HG02610 (cell line): ENCODE measurements around the gene FLAD1.
A peak's percentile ranks its signal among the peaks of the same experiment; 100 is the strongest.

Experiments
- ATAC-seq: cut with Tn5 transposase; IDR thresholded peaks from one replicate; pipeline ENCODE4 v1.9.1; 2021; ENCODE audit warnings: mild to moderate bottlenecking, moderate library complexity; ENCODE audit not compliant: unreplicated experiment

The FLAD1 gene

GRCh38 chr1:154951901-154952657 is 31.1 kb upstream of the FLAD1 start:
- ATAC-seq = no peak

GRCh38 chr1:154952664-154953063 is 30.5 kb upstream of the FLAD1 start:
- no peak for ATAC-seq

- ATAC-seq = no peak
Measured at GRCh38 chr1:154953611-154954038, 29.5 kb upstream of the FLAD1 start.

- ATAC-seq = no peak
Measured at GRCh38 chr1:154954541-154954940, 28.6 kb upstream of the FLAD1 start.

- ATAC-seq = peak; percentile 54
Measured at GRCh38 chr1:154955039-154955717, 28.0 kb upstream of the FLAD1 start.

- peak; percentile 45 for ATAC-seq
Measured at GRCh38 chr1:154955718-154956543, 27.2 kb upstream of the FLAD1 start, which contains the start of gene PBXIP1. PBXIP1 (minus strand) TSS chr1:154956099; CDS start chr1:154953721, 2,378 bp downstream.

GRCh38 chr1:154956544-154956941 is 26.6 kb upstream of the FLAD1 start:
- ATAC-seq = no peak

GRCh38 chr1:154957091-154957657 is 26.0 kb upstream of the FLAD1 start:
- no peak for ATAC-seq

- ATAC-seq = no peak
Measured at GRCh38 chr1:154958036-154958435, 25.1 kb upstream of the FLAD1 start.

GRCh38 chr1:154958681-154959425 is 24.3 kb upstream of the FLAD1 start:
- no peak for ATAC-seq

GRCh38 chr1:154959426-154959780 is 23.7 kb upstream of the FLAD1 start:
- no peak for ATAC-seq

GRCh38 chr1:154960446-154961136 is 22.6 kb upstream of the FLAD1 start:
- no peak for ATAC-seq

- ATAC-seq = peak; percentile 67
Measured at GRCh38 chr1:154961207-154962155, 21.7 kb upstream of the FLAD1 start, which contains the start of gene PYGO2. PYGO2 (minus strand) TSS chr1:154961782; CDS start chr1:154961576, 206 bp downstream.

GRCh38 chr1:154962156-154962749 is 20.9 kb upstream of the FLAD1 start:
- ATAC-seq = no peak

GRCh38 chr1:154962795-154963330 is 20.3 kb upstream of the FLAD1 start:
- no peak for ATAC-seq

- no peak for ATAC-seq
Measured at GRCh38 chr1:154963643-154964042, 19.5 kb upstream of the FLAD1 start.

- ATAC-seq = no peak
Measured at GRCh38 chr1:154964359-154964758, 18.8 kb upstream of the FLAD1 start.

GRCh38 chr1:154966111-154966510 is 17.0 kb upstream of the FLAD1 start:
- ATAC-seq = no peak
